LoVo (cell line): ENCODE data around the gene TNNT2.

ENCODE experiments used
- DNase-seq: peaks from one replicate; pipeline ENCODE4 v3.0.0-alpha.2; 2016; ENCODE audit warnings: low spot score

Gene TNNT2

GRCh38 chr1:201312298-201312697, 65.2 kb downstream of the TNNT2 start:
- DNase-seq = no peak

GRCh38 chr1:201311356-201312011, 66.0 kb downstream of the TNNT2 start:
- DNase-seq = peak; percentile 50

GRCh38 chr1:201310986-201311355, 66.5 kb downstream of the TNNT2 start:
- DNase-seq = peak; percentile 81

GRCh38 chr1:201310251-201310985, 67.1 kb downstream of the TNNT2 start:
- DNase-seq = peak; percentile 54

- DNase-seq = peak; percentile 68
Measured at GRCh38 chr1:201309416-201309815, 68.1 kb downstream of the TNNT2 start.
